Inferior parietal cortex (tissue), 1 donor: Measurements from ENCODE around the gene DPF3.
A peak's percentile ranks its signal among the peaks of the same experiment; 100 is the strongest.

Experiments
- DNase-seq: peaks from one replicate; pipeline ENCODE4 v3.0.0-alpha.2; 2016; ENCODE audit errors: extremely low spot score

Gene DPF3

GRCh38 chr14:72599579-72600470 lies 294.1 kb downstream of the DPF3 start:
- no peak for DNase-seq

- DNase-seq: no peak
These were observed 295.6 kb downstream of the DPF3 start for GRCh38 chr14:72598306-72598705.

GRCh38 chr14:72597252-72598233 lies 296.4 kb downstream of the DPF3 start:
- DNase-seq: no peak

GRCh38 chr14:72595152-72595862 lies 298.6 kb downstream of the DPF3 start:
- DNase-seq: no peak

GRCh38 chr14:72594099-72594901 lies 299.6 kb downstream of the DPF3 start:
- no peak for DNase-seq

GRCh38 chr14:72591391-72591790 lies 302.5 kb downstream of the DPF3 start:
- no peak for DNase-seq

GRCh38 chr14:72590577-72590976 lies 303.3 kb downstream of the DPF3 start:
- no peak for DNase-seq

- no peak for DNase-seq
These were observed 304.2 kb downstream of the DPF3 start for GRCh38 chr14:72589652-72590051.

GRCh38 chr14:72588521-72588920 lies 305.4 kb downstream of the DPF3 start:
- DNase-seq: no peak

GRCh38 chr14:72583316-72584272 lies 310.3 kb downstream of the DPF3 start:
- no peak for DNase-seq

GRCh38 chr14:72582582-72582981 lies 311.3 kb downstream of the DPF3 start:
- no peak for DNase-seq

- DNase-seq: no peak
These were observed 315.4 kb downstream of the DPF3 start for GRCh38 chr14:72578514-72578913.

- DNase-seq: no peak
These were observed 316.4 kb downstream of the DPF3 start for GRCh38 chr14:72577521-72577920.

GRCh38 chr14:72576258-72576657 lies 317.6 kb downstream of the DPF3 start:
- DNase-seq: no peak

- no peak for DNase-seq
These were observed 319.2 kb downstream of the DPF3 start for GRCh38 chr14:72574715-72575114.

- peak; percentile 50 for DNase-seq
These were observed 320.0 kb downstream of the DPF3 start for GRCh38 chr14:72573725-72574417.
